ENCODE results near the gene MTF1. TPM values are rescaled to one million over a fixed set of nuclear protein-coding genes. Genes with fewer than 3 reads are reported as not detected.

The MTF1 gene
- total and polyA plus RNA-seq, 2 donors (not counting 1 experiment from before 2014, with no cell fraction given): 4.5 to 8.4 TPM

DNA sequence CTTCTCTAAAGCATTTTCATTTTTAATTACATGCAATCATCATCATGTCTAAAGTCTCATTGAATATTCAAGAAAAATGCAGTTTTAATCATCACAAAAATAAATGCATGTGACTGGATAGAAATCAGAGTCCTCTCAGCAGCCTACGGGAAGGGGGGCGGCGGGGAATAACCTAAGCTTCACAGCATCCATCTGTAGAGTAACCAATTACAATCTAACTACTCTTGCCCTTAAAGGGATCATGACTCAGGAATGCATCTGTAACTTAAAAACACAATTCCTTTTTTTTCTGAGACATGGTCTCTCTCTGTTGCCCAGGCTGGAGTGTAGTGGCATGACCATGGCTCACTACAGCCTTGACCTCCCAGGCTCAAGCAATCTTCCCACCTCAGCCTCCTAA lies 22.6 kb downstream of the MTF1 start:
- H2AFZ ChIP-seq (ENCODE audit: low read length): no peak overlapping the region
- H3K27me3 ChIP-seq (ENCODE audit: control insufficient read depth, insufficient read depth, low read length): no peaks in the 10 kb centered on the region
- H3K9me3 ChIP-seq (ENCODE audit: control insufficient read depth, insufficient read depth, low read depth, low read length): no peaks in the 10 kb centered on the region
- no peak overlapping the region for H3K4me2 ChIP-seq (ENCODE audit: extremely low read depth, insufficient read depth, low read length)
- TF ChIP-seq, protein P1, sequence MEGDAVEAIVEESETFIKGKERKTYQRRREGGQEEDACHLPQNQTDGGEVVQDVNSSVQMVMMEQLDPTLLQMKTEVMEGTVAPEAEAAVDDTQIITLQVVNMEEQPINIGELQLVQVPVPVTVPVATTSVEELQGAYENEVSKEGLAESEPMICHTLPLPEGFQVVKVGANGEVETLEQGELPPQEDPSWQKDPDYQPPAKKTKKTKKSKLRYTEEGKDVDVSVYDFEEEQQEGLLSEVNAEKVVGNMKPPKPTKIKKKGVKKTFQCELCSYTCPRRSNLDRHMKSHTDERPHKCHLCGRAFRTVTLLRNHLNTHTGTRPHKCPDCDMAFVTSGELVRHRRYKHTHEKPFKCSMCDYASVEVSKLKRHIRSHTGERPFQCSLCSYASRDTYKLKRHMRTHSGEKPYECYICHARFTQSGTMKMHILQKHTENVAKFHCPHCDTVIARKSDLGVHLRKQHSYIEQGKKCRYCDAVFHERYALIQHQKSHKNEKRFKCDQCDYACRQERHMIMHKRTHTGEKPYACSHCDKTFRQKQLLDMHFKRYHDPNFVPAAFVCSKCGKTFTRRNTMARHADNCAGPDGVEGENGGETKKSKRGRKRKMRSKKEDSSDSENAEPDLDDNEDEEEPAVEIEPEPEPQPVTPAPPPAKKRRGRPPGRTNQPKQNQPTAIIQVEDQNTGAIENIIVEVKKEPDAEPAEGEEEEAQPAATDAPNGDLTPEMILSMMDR (conservative IDR thresholded peaks at IDR 0.05 in 1 of 2, IDR thresholded peaks at IDR 0.05 in 1 of 2; ENCODE audit: low read depth in 1 of 2, low read length in 2 of 2): no peak
- TF ChIP-seq EZH2 (IDR thresholded peaks at IDR 0.05; ENCODE audit: low read length, missing control alignments): no peak
- H3K79me2 ChIP-seq (ENCODE audit: control insufficient read depth, insufficient read depth, low read length): peaks cover 4% of the 10 kb centered on the region
- peaks cover 12% of the 10 kb centered on the region for H3K36me3 ChIP-seq (ENCODE audit: control insufficient read depth, insufficient read depth, low read length)
- H3K27ac ChIP-seq (ENCODE audit: insufficient read depth, low read length): no peak overlapping the region
- no peak for DNase-seq (ENCODE audit: low read depth in 2 of 2)
- H4K20me1 ChIP-seq (ENCODE audit: control insufficient read depth, extremely low read depth, insufficient read depth, low read length): no peaks in the 10 kb centered on the region
- no peak overlapping the region for H3K9ac ChIP-seq (ENCODE audit: insufficient read depth, low read length)
- no peaks in the 10 kb centered on the region for H3K4me1 ChIP-seq (ENCODE audit: control insufficient read depth, extremely low read depth, insufficient read depth, low read length)
- H3K4me3 ChIP-seq (replicated peaks in 1 of 4; ENCODE audit: control extremely low read depth in 1 of 4, insufficient read depth in 1 of 4, low read depth in 3 of 4, low read length in 4 of 4): no peak overlapping the region

DNA sequence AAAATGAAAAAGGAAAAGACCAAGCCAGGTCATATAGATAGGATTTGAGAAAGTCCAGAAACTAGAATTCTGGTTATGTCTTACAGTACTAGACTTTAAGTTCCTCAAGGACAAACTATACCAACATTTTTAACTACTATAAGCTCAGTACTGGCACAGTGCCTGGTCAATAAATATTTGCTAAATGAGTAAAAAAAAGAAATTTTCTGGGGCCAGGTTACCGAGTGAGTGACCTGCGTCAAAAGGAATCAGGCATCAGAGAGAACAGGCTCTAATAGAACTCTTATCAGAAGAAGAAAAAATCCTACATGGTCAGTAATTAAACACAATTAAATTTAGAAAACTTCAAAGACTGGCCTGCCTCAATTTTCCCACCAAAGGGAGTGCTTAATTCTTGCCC lies 27.6 kb downstream of the MTF1 start:
- H3K36me3 ChIP-seq (ENCODE audit: control insufficient read depth, insufficient read depth, low read length): peaks cover 3% of the 10 kb centered on the region
- no peak overlapping the region for H2AFZ ChIP-seq (ENCODE audit: low read length)
- no peaks in the 10 kb centered on the region for H3K4me1 ChIP-seq (ENCODE audit: control insufficient read depth, extremely low read depth, insufficient read depth, low read length)
- no peak for TF ChIP-seq EZH2 (IDR thresholded peaks at IDR 0.05; ENCODE audit: low read length, missing control alignments)
- TF ChIP-seq, protein P1 (conservative IDR thresholded peaks at IDR 0.05 in 1 of 2, IDR thresholded peaks at IDR 0.05 in 1 of 2; ENCODE audit: low read depth in 1 of 2, low read length in 2 of 2): no peak
- no peaks in the 10 kb centered on the region for H4K20me1 ChIP-seq (ENCODE audit: control insufficient read depth, extremely low read depth, insufficient read depth, low read length)
- no peaks in the 10 kb centered on the region for H3K27me3 ChIP-seq (ENCODE audit: control insufficient read depth, insufficient read depth, low read length)
- no peak overlapping the region for H3K9ac ChIP-seq (ENCODE audit: insufficient read depth, low read length)
- no peaks in the 10 kb centered on the region for H3K9me3 ChIP-seq (ENCODE audit: control insufficient read depth, insufficient read depth, low read depth, low read length)
- no peak for DNase-seq (ENCODE audit: low read depth in 2 of 2)
- no peaks in the 10 kb centered on the region for H3K79me2 ChIP-seq (ENCODE audit: control insufficient read depth, insufficient read depth, low read length)
- no peak overlapping the region for H3K4me2 ChIP-seq (ENCODE audit: extremely low read depth, insufficient read depth, low read length)
- H3K27ac ChIP-seq (ENCODE audit: insufficient read depth, low read length): no peak overlapping the region
- no peak overlapping the region for H3K4me3 ChIP-seq (replicated peaks in 1 of 4; ENCODE audit: control extremely low read depth in 1 of 4, insufficient read depth in 1 of 4, low read depth in 3 of 4, low read length in 4 of 4)

GRCh38 chr1:37831109-37831508 lies 28.3 kb downstream of the MTF1 start:
- Histone ChIP-seq H3K9me3 (ENCODE audit: control insufficient read depth, insufficient read depth, low read depth, low read length) (no peaks in the 10 kb centered on the region), H3K4me1 (ENCODE audit: control insufficient read depth, extremely low read depth, insufficient read depth, low read length) (no peaks in the 10 kb centered on the region), H2AFZ (ENCODE audit: low read length) (no peak overlapping the region), H3K79me2 (ENCODE audit: control insufficient read depth, insufficient read depth, low read length) (no peaks in the 10 kb centered on the region), H3K27ac (ENCODE audit: insufficient read depth, low read length) (no peak overlapping the region), H3K27me3 (ENCODE audit: control insufficient read depth, insufficient read depth, low read length) (no peaks in the 10 kb centered on the region), H3K9ac (ENCODE audit: insufficient read depth, low read length) (no peak overlapping the region), H4K20me1 (ENCODE audit: control insufficient read depth, extremely low read depth, insufficient read depth, low read length) (no peaks in the 10 kb centered on the region), H3K4me2 (ENCODE audit: extremely low read depth, insufficient read depth, low read length) (no peak overlapping the region), H3K36me3 (ENCODE audit: control insufficient read depth, insufficient read depth, low read length) (peaks cover 5% of the 10 kb centered on the region), H3K4me3 (replicated peaks in 1 of 4; ENCODE audit: control extremely low read depth in 1 of 4, insufficient read depth in 1 of 4, low read depth in 3 of 4, low read length in 4 of 4) (no peak overlapping the region)
- DNase-seq (ENCODE audit: low read depth in 2 of 2): no peak
- TF ChIP-seq, protein P1 (conservative IDR thresholded peaks at IDR 0.05 in 1 of 2, IDR thresholded peaks at IDR 0.05 in 1 of 2; ENCODE audit: low read depth in 1 of 2, low read length in 2 of 2): no peak
- no peak for TF ChIP-seq EZH2 (IDR thresholded peaks at IDR 0.05; ENCODE audit: low read length, missing control alignments)

Measured in fibroblast of lung (primary cell).